ENCODE measurements around the gene HAVCR2. TPM values are rescaled to one million over a fixed set of nuclear protein-coding genes. Genes with fewer than 3 reads are reported as not detected.

The HAVCR2 gene
- total and polyA plus RNA-seq, 2 of the 13 experiments (the other 11 are each of a cell fraction or from before 2014, with no cell fraction given) = 0.07 to 0.16 TPM

DNA sequence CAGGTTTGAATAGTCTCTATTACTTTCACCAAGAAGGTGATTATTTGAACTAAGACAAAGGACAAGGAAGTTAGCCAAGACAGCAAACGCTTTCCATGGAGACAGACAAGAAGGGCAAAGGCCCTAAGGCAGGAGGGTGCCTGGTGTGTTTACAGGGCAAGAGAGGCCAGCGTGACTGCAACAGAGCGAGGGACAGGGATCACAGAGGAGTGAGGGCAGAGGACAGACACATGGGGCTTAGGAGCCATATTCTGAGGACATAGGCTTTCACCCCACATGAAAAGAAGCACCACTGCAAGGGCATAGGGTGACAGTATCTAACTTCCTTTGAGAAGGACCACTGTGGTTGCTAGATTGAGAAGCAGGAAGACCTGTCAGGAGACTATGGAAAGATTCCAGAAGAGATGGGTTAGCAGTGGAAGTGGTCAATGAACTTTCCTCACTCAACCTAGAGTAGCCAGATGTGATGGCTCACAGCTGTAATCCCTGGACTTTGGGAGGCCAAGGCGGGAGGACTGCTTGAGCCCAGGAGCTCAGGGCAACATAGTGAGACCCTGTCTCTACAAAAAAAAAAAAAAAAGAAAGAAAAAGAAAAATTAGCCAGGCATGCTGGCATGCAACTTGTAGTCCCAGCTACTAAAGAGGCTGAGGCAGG, 44.9 kb downstream of the HAVCR2 start (continued):
- TF ChIP-seq ZC3H13 (CRISPR knock-in tag; IDR thresholded peaks at IDR 0.05) = no peak
- no peak for TF ChIP-seq KLF15 (CRISPR knock-in tag; IDR thresholded peaks at IDR 0.05; ENCODE audit: borderline replicate concordance)
- TF ChIP-seq, protein P1, sequence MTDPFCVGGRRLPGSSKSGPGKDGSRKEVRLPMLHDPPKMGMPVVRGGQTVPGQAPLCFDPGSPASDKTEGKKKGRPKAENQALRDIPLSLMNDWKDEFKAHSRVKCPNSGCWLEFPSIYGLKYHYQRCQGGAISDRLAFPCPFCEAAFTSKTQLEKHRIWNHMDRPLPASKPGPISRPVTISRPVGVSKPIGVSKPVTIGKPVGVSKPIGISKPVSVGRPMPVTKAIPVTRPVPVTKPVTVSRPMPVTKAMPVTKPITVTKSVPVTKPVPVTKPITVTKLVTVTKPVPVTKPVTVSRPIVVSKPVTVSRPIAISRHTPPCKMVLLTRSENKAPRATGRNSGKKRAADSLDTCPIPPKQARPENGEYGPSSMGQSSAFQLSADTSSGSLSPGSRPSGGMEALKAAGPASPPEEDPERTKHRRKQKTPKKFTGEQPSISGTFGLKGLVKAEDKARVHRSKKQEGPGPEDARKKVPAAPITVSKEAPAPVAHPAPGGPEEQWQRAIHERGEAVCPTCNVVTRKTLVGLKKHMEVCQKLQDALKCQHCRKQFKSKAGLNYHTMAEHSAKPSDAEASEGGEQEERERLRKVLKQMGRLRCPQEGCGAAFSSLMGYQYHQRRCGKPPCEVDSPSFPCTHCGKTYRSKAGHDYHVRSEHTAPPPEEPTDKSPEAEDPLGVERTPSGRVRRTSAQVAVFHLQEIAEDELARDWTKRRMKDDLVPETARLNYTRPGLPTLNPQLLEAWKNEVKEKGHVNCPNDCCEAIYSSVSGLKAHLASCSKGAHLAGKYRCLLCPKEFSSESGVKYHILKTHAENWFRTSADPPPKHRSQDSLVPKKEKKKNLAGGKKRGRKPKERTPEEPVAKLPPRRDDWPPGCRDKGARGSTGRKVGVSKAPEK (CRISPR knock-in tag; IDR thresholded peaks at IDR 0.05; ENCODE audit: borderline replicate concordance) = no peak
- TF ChIP-seq, protein P2, sequence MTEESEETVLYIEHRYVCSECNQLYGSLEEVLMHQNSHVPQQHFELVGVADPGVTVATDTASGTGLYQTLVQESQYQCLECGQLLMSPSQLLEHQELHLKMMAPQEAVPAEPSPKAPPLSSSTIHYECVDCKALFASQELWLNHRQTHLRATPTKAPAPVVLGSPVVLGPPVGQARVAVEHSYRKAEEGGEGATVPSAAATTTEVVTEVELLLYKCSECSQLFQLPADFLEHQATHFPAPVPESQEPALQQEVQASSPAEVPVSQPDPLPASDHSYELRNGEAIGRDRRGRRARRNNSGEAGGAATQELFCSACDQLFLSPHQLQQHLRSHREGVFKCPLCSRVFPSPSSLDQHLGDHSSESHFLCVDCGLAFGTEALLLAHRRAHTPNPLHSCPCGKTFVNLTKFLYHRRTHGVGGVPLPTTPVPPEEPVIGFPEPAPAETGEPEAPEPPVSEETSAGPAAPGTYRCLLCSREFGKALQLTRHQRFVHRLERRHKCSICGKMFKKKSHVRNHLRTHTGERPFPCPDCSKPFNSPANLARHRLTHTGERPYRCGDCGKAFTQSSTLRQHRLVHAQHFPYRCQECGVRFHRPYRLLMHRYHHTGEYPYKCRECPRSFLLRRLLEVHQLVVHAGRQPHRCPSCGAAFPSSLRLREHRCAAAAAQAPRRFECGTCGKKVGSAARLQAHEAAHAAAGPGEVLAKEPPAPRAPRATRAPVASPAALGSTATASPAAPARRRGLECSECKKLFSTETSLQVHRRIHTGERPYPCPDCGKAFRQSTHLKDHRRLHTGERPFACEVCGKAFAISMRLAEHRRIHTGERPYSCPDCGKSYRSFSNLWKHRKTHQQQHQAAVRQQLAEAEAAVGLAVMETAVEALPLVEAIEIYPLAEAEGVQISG (CRISPR knock-in tag; IDR thresholded peaks at IDR 0.05) = peak; percentile 11; the same call in 1 of the 2 replicates
- no peak for TF ChIP-seq NCOA1 (CRISPR knock-in tag; IDR thresholded peaks at IDR 0.05)
- TF ChIP-seq, protein P3, sequence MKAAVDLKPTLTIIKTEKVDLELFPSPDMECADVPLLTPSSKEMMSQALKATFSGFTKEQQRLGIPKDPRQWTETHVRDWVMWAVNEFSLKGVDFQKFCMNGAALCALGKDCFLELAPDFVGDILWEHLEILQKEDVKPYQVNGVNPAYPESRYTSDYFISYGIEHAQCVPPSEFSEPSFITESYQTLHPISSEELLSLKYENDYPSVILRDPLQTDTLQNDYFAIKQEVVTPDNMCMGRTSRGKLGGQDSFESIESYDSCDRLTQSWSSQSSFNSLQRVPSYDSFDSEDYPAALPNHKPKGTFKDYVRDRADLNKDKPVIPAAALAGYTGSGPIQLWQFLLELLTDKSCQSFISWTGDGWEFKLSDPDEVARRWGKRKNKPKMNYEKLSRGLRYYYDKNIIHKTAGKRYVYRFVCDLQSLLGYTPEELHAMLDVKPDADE (CRISPR knock-in tag; IDR thresholded peaks at IDR 0.05) = no peak
- TF ChIP-seq, protein P4, sequence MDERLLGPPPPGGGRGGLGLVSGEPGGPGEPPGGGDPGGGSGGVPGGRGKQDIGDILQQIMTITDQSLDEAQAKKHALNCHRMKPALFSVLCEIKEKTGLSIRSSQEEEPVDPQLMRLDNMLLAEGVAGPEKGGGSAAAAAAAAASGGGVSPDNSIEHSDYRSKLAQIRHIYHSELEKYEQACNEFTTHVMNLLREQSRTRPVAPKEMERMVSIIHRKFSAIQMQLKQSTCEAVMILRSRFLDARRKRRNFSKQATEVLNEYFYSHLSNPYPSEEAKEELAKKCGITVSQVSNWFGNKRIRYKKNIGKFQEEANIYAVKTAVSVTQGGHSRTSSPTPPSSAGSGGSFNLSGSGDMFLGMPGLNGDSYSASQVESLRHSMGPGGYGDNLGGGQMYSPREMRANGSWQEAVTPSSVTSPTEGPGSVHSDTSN (CRISPR knock-in tag; IDR thresholded peaks at IDR 0.05) = no peak
- TF ChIP-seq HOXA5 (CRISPR knock-in tag; IDR thresholded peaks at IDR 0.05) = no peak
- no peak for TF ChIP-seq ZNF138 (CRISPR knock-in tag; IDR thresholded peaks at IDR 0.05; ENCODE audit: low read depth)
- TF ChIP-seq NCOA5 (CRISPR knock-in tag; IDR thresholded peaks at IDR 0.05) = no peak
- TF ChIP-seq, protein P5, sequence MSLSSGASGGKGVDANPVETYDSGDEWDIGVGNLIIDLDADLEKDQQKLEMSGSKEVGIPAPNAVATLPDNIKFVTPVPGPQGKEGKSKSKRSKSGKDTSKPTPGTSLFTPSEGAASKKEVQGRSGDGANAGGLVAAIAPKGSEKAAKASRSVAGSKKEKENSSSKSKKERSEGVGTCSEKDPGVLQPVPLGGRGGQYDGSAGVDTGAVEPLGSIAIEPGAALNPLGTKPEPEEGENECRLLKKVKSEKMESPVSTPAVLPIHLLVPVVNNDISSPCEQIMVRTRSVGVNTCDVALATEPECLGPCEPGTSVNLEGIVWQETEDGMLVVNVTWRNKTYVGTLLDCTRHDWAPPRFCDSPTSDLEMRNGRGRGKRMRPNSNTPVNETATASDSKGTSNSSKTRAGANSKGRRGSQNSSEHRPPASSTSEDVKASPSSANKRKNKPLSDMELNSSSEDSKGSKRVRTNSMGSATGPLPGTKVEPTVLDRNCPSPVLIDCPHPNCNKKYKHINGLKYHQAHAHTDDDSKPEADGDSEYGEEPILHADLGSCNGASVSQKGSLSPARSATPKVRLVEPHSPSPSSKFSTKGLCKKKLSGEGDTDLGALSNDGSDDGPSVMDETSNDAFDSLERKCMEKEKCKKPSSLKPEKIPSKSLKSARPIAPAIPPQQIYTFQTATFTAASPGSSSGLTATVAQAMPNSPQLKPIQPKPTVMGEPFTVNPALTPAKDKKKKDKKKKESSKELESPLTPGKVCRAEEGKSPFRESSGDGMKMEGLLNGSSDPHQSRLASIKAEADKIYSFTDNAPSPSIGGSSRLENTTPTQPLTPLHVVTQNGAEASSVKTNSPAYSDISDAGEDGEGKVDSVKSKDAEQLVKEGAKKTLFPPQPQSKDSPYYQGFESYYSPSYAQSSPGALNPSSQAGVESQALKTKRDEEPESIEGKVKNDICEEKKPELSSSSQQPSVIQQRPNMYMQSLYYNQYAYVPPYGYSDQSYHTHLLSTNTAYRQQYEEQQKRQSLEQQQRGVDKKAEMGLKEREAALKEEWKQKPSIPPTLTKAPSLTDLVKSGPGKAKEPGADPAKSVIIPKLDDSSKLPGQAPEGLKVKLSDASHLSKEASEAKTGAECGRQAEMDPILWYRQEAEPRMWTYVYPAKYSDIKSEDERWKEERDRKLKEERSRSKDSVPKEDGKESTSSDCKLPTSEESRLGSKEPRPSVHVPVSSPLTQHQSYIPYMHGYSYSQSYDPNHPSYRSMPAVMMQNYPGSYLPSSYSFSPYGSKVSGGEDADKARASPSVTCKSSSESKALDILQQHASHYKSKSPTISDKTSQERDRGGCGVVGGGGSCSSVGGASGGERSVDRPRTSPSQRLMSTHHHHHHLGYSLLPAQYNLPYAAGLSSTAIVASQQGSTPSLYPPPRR (CRISPR knock-in tag; IDR thresholded peaks at IDR 0.05; ENCODE audit: borderline replicate concordance) = no peak
- no peak for TF ChIP-seq ESRRA (CRISPR knock-in tag; IDR thresholded peaks at IDR 0.05; ENCODE audit: low read depth)
- TF ChIP-seq, protein P6, sequence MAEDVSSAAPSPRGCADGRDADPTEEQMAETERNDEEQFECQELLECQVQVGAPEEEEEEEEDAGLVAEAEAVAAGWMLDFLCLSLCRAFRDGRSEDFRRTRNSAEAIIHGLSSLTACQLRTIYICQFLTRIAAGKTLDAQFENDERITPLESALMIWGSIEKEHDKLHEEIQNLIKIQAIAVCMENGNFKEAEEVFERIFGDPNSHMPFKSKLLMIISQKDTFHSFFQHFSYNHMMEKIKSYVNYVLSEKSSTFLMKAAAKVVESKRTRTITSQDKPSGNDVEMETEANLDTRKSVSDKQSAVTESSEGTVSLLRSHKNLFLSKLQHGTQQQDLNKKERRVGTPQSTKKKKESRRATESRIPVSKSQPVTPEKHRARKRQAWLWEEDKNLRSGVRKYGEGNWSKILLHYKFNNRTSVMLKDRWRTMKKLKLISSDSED (CRISPR knock-in tag; IDR thresholded peaks at IDR 0.05) = no peak
- TF ChIP-seq ZFP41 (CRISPR knock-in tag; IDR thresholded peaks at IDR 0.05; ENCODE audit: borderline replicate concordance) = no peak

All from HepG2 (cell line).